ENCODE measurements around the gene GTF2F2.
"Not testable (repeated sequence)": the region's sequence is repeated elsewhere in the genome, so short reads cannot be mapped to it uniquely, and the experiment has no call there.

GTF2F2 gene

GRCh38 chr13:45297456-45298205, 177.3 kb downstream of the GTF2F2 start:
- Histone ChIP-seq H3K36me3 (ENCODE audit: control insufficient read depth in 1 of 2, insufficient read depth in 2 of 2, low read length in 2 of 2) (no peaks in the 10 kb centered on the region), H3K27ac (ENCODE audit: low read length) (no peak overlapping the region), H3K4me1 (ENCODE audit: control insufficient read depth in 1 of 2, insufficient read depth in 2 of 2, low read length in 2 of 2) (no peaks in the 10 kb centered on the region), H3K9me3 (ENCODE audit: control insufficient read depth in 1 of 2, low read length in 2 of 2) (no peaks in the 10 kb centered on the region), H3K4me3 (ENCODE audit: low read depth in 1 of 2, low read length in 2 of 2) (no peak overlapping the region), H3K27me3 (ENCODE audit: low read depth, low read length) (peaks cover 6% of the 10 kb centered on the region)

- Histone ChIP-seq H3K9me3 (ENCODE audit: control insufficient read depth in 1 of 2, low read length in 2 of 2) (no peaks in the 10 kb centered on the region), H3K27ac (ENCODE audit: low read length) (no peak overlapping the region), H3K36me3 (ENCODE audit: control insufficient read depth in 1 of 2, insufficient read depth in 2 of 2, low read length in 2 of 2) (no peaks in the 10 kb centered on the region), H3K27me3 (ENCODE audit: low read depth, low read length) (peaks cover 6% of the 10 kb centered on the region), H3K4me1 (ENCODE audit: control insufficient read depth in 1 of 2, insufficient read depth in 2 of 2, low read length in 2 of 2) (no peaks in the 10 kb centered on the region), H3K4me3 (ENCODE audit: low read depth in 1 of 2, low read length in 2 of 2) (no peak overlapping the region)
Observed at GRCh38 chr13:45298206-45298505, 177.8 kb downstream of the GTF2F2 start.

DNA sequence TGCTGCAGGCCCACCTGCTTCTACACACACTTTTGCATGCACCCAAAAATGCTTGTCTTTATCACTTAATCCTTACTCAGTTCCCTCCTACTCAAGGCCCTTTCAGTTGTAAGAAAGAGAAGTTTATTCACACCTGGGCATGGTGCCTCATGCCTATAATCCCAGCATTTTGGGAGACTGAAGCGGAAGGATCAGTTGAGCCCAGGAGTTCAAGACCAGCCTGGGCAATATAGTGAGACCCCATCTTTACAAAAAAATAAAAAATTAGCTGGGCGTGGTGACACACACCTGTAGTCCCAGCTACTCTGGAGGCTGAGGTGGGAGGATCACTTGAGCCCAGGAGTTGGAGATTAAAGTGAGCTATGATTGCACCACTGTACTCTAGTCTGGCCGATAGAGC, 178.2 kb downstream of the GTF2F2 start:
- H3K4me3 ChIP-seq (ENCODE audit: low read depth in 1 of 2, low read length in 2 of 2); H3K36me3 ChIP-seq (ENCODE audit: control insufficient read depth in 1 of 2, insufficient read depth in 2 of 2, low read length in 2 of 2); H3K4me1 ChIP-seq (ENCODE audit: control insufficient read depth in 1 of 2, insufficient read depth in 2 of 2, low read length in 2 of 2); H3K27me3 ChIP-seq (ENCODE audit: low read depth, low read length); H3K27ac ChIP-seq (ENCODE audit: low read length); H3K9me3 ChIP-seq (ENCODE audit: control insufficient read depth in 1 of 2, low read length in 2 of 2): not testable (repeated sequence)

DNA sequence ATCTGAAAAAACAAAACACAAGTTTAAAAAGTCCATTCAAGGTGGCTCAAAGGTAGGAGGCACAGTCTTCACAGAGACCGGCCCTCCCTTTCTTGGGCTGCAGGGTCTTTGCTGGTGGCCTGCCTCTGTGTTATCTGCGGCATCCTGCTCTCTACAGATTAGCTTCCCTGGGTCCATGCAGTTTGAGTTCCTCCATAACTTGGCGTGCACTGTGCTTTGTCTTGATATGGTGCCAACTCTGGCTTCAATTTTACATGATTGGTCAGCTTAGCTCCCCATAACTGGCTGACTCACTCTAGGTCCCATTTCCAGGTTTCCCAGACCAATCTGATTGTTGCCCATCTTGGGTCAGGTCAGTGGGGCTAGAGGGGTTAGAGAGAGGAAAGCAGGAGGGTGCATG, 178.9 kb downstream of the GTF2F2 start:
- no peaks in the 10 kb centered on the region for H3K9me3 ChIP-seq (ENCODE audit: control insufficient read depth in 1 of 2, low read length in 2 of 2)
- peaks cover 6% of the 10 kb centered on the region for H3K27me3 ChIP-seq (ENCODE audit: low read depth, low read length)
- H3K27ac ChIP-seq (ENCODE audit: low read length): no peak overlapping the region
- no peaks in the 10 kb centered on the region for H3K36me3 ChIP-seq (ENCODE audit: control insufficient read depth in 1 of 2, insufficient read depth in 2 of 2, low read length in 2 of 2)
- H3K4me1 ChIP-seq (ENCODE audit: control insufficient read depth in 1 of 2, insufficient read depth in 2 of 2, low read length in 2 of 2): no peaks in the 10 kb centered on the region
- no peak overlapping the region for H3K4me3 ChIP-seq (ENCODE audit: low read depth in 1 of 2, low read length in 2 of 2)

DNA sequence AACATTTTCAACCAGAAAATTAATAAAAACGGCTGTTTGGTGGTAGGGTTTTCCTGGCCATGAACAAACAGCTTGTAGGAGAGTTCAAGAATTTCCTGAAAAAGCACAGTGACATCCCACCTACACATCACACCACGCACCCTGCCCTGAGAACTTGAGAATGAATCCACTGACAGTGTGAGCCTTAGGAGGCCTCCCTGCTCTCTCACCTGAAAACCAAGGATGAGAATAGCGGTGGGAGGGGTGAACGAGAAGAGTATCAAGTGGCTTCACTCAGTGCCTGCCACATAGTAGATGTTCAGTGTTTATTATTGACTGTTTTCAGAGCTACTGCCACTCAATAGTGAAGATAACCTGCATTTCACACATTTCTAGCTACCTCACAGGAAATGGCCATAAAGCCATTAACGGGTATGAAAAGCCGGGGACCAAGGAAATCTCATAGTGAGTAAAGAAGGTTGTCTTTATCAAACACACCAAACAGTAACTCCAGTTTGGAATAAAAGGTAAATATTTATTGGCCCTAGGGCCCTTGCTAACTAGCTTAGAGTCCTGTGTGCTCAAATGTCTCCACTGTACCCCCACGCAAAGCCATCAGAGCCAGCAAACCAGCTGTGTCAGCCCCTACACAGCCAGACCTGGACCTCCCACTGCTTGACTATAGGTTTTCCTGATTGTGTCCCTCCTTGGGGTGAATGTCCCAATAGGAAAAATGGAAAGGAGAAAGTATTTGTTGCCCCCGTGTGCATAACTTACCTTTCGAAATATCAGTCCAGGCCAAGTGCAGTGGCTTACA, 180.1 kb downstream of the GTF2F2 start:
- Histone ChIP-seq H3K9me3 (ENCODE audit: control insufficient read depth in 1 of 2, low read length in 2 of 2) (no peaks in the 10 kb centered on the region), H3K4me1 (ENCODE audit: control insufficient read depth in 1 of 2, insufficient read depth in 2 of 2, low read length in 2 of 2) (no peaks in the 10 kb centered on the region), H3K27me3 (ENCODE audit: low read depth, low read length) (peaks cover 6% of the 10 kb centered on the region), H3K36me3 (ENCODE audit: control insufficient read depth in 1 of 2, insufficient read depth in 2 of 2, low read length in 2 of 2) (no peaks in the 10 kb centered on the region), H3K27ac (ENCODE audit: low read length) (no peak overlapping the region), H3K4me3 (ENCODE audit: low read depth in 1 of 2, low read length in 2 of 2) (no peak overlapping the region)

DNA sequence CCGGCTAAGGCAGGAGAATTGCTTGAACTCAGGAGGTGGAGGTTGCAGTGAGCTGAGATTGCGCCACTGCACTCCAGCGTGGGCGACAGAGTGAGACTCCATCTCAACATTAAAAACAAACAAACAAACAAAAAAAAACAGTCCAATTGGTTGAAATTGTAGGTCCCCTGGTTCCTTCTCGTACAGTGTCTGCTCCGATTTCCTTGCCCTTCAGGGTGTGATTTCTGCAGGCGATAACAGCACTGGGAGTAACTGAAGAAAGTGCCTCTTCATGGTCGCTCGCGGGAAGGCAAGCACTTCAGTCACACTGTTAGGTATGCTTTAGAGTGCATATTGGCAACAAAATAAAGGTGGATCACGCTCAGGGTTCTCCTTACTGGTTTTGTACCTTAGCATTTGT, 181.0 kb downstream of the GTF2F2 start:
- no peak overlapping the region for H3K4me3 ChIP-seq (ENCODE audit: low read depth in 1 of 2, low read length in 2 of 2)
- no peaks in the 10 kb centered on the region for H3K4me1 ChIP-seq (ENCODE audit: control insufficient read depth in 1 of 2, insufficient read depth in 2 of 2, low read length in 2 of 2)
- peaks cover 6% of the 10 kb centered on the region for H3K27me3 ChIP-seq (ENCODE audit: low read depth, low read length)
- no peak overlapping the region for H3K27ac ChIP-seq (ENCODE audit: low read length)
- H3K36me3 ChIP-seq (ENCODE audit: control insufficient read depth in 1 of 2, insufficient read depth in 2 of 2, low read length in 2 of 2): no peaks in the 10 kb centered on the region
- no peaks in the 10 kb centered on the region for H3K9me3 ChIP-seq (ENCODE audit: control insufficient read depth in 1 of 2, low read length in 2 of 2)

DNA sequence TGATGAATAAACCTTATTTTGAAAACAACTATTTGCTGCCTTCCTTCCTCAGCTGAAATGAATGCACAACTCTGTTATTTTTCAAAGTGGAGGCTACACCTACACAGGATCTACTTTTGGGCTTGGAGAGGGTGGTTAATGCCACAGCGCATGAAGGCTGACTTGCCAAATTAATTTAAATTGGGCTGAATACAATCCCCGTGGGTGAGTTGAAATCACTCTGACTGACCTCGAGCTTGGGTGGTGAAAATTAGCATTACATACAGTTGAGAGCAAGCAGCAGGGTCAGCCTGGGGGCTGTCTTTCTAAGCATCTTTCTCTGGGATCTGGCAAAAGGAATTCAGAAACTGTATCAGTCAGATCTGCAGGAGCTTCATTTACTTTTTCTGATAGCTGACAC, 182.2 kb downstream of the GTF2F2 start:
- no peaks in the 10 kb centered on the region for H3K9me3 ChIP-seq (ENCODE audit: control insufficient read depth in 1 of 2, low read length in 2 of 2)
- H3K27ac ChIP-seq (ENCODE audit: low read length): no peak overlapping the region
- no peak overlapping the region for H3K4me3 ChIP-seq (ENCODE audit: low read depth in 1 of 2, low read length in 2 of 2)
- no peaks in the 10 kb centered on the region for H3K36me3 ChIP-seq (ENCODE audit: control insufficient read depth in 1 of 2, insufficient read depth in 2 of 2, low read length in 2 of 2)
- H3K4me1 ChIP-seq (ENCODE audit: control insufficient read depth in 1 of 2, insufficient read depth in 2 of 2, low read length in 2 of 2): no peaks in the 10 kb centered on the region
- H3K27me3 ChIP-seq (ENCODE audit: low read depth, low read length): peaks cover 6% of the 10 kb centered on the region

DNA sequence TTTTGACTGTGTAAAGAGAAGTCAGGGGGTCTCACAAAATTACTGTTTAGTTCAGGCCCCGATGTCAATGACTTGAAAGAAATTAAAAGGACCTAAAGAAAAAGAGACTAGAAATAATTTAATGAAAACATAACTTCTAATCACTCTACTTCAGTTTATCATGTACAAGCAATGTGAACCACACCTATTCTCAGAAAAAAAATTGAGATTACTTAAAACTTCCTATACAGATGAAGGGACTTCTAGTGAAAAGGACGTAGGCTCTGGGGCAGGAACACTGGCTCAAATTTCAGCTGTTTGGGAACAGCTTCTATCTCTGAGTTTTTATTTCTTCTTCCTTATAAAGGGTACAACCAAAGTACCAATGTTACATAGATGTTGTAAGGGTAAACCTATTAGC, 182.7 kb downstream of the GTF2F2 start:
- H3K9me3 ChIP-seq (ENCODE audit: control insufficient read depth in 1 of 2, low read length in 2 of 2): no peaks in the 10 kb centered on the region
- H3K4me3 ChIP-seq (ENCODE audit: low read depth in 1 of 2, low read length in 2 of 2): no peak overlapping the region
- no peaks in the 10 kb centered on the region for H3K4me1 ChIP-seq (ENCODE audit: control insufficient read depth in 1 of 2, insufficient read depth in 2 of 2, low read length in 2 of 2)
- H3K36me3 ChIP-seq (ENCODE audit: control insufficient read depth in 1 of 2, insufficient read depth in 2 of 2, low read length in 2 of 2): no peaks in the 10 kb centered on the region
- peaks cover 6% of the 10 kb centered on the region for H3K27me3 ChIP-seq (ENCODE audit: low read depth, low read length)
- H3K27ac ChIP-seq (ENCODE audit: low read length): no peak overlapping the region

GRCh38 chr13:45303866-45304265, 183.6 kb downstream of the GTF2F2 start:
- Histone ChIP-seq H3K27me3 (ENCODE audit: low read depth, low read length) (peaks cover 6% of the 10 kb centered on the region), H3K4me3 (ENCODE audit: low read depth in 1 of 2, low read length in 2 of 2) (no peak overlapping the region), H3K27ac (ENCODE audit: low read length) (no peak overlapping the region), H3K36me3 (ENCODE audit: control insufficient read depth in 1 of 2, insufficient read depth in 2 of 2, low read length in 2 of 2) (no peaks in the 10 kb centered on the region), H3K4me1 (ENCODE audit: control insufficient read depth in 1 of 2, insufficient read depth in 2 of 2, low read length in 2 of 2) (no peaks in the 10 kb centered on the region), H3K9me3 (ENCODE audit: control insufficient read depth in 1 of 2, low read length in 2 of 2) (no peaks in the 10 kb centered on the region)

GRCh38 chr13:45305079-45305478, 184.8 kb downstream of the GTF2F2 start:
- H3K36me3 ChIP-seq (ENCODE audit: control insufficient read depth in 1 of 2, insufficient read depth in 2 of 2, low read length in 2 of 2): no peaks in the 10 kb centered on the region
- H3K27ac ChIP-seq (ENCODE audit: low read length): no peak overlapping the region
- peaks cover 6% of the 10 kb centered on the region for H3K27me3 ChIP-seq (ENCODE audit: low read depth, low read length)
- H3K4me3 ChIP-seq (ENCODE audit: low read depth in 1 of 2, low read length in 2 of 2): no peak overlapping the region
- H3K4me1 ChIP-seq (ENCODE audit: control insufficient read depth in 1 of 2, insufficient read depth in 2 of 2, low read length in 2 of 2): no peaks in the 10 kb centered on the region
- H3K9me3 ChIP-seq (ENCODE audit: control insufficient read depth in 1 of 2, low read length in 2 of 2): no peaks in the 10 kb centered on the region

GRCh38 chr13:45306966-45307365, 186.7 kb downstream of the GTF2F2 start:
- Histone ChIP-seq H3K9me3 (ENCODE audit: control insufficient read depth in 1 of 2, low read length in 2 of 2) (no peaks in the 10 kb centered on the region), H3K4me3 (ENCODE audit: low read depth in 1 of 2, low read length in 2 of 2) (no peak overlapping the region), H3K36me3 (ENCODE audit: control insufficient read depth in 1 of 2, insufficient read depth in 2 of 2, low read length in 2 of 2) (no peaks in the 10 kb centered on the region), H3K27me3 (ENCODE audit: low read depth, low read length) (no peaks in the 10 kb centered on the region), H3K4me1 (ENCODE audit: control insufficient read depth in 1 of 2, insufficient read depth in 2 of 2, low read length in 2 of 2) (peaks cover 6 to 13% of the 10 kb centered on the region in 2 donors), H3K27ac (ENCODE audit: low read length) (no peak overlapping the region)
